ENCODE results near the gene FGFBP1. TPM values are rescaled to one million over a fixed set of nuclear protein-coding genes. Genes with fewer than 3 reads are reported as not detected.
A peak's percentile ranks its signal among the peaks of the same experiment; 100 is the strongest.

FGFBP1 gene
- total RNA-seq = 6.9 TPM
- polyA plus RNA-seq (ENCODE audit: insufficient read depth, low read depth, low replicate concordance) = 1.2 TPM
- long read RNA-seq, donor 1 = 0 reads
- long read RNA-seq, donor 2 = 0 reads
- long read RNA-seq, donor 3 = 0 reads
- long read RNA-seq, donor 4 = 0 reads
- long read RNA-seq, donor 5 = 0 reads
- long read RNA-seq, donor 6 = 0 reads
- long read RNA-seq, donor 7, partial matches to known transcripts = 1 of 1 reads
- long read RNA-seq, donor 7, other reads (novel, unspliced or antisense) = 0 of 1 reads
- long read RNA-seq, donor 8 = 0 reads
- long read RNA-seq, donor 9 = 0 reads
- long read RNA-seq, donor 10 = 0 reads

- H3K9ac ChIP-seq (ENCODE audit: low read length in 3 of 3) = no peak within 1 kb of the TSS
- H3K27ac ChIP-seq (ENCODE audit: low read depth in 2 of 2, low read length in 2 of 2) = no peak within 1 kb of the TSS
- TF ChIP-seq CTCF (IDR thresholded peaks at IDR 0.05; ENCODE audit: borderline replicate concordance, extremely low read depth, insufficient read depth) = no peak
- H3K27me3 ChIP-seq (ENCODE audit: control insufficient read depth, insufficient read depth, low read length) = no peaks in the 10 kb centered on the region
- H3K4me3 ChIP-seq (ENCODE audit: low read length in 3 of 3) = no peak within 1 kb of the TSS
- no peaks in the 10 kb centered on the region for H3K36me3 ChIP-seq (ENCODE audit: control insufficient read depth in 2 of 3, insufficient read depth in 3 of 3, low read length in 3 of 3)
- no peaks in the 10 kb centered on the region for H3K4me1 ChIP-seq (ENCODE audit: control insufficient read depth in 2 of 3, insufficient read depth in 2 of 3, low read depth in 1 of 3, low read length in 3 of 3)
- DNase-seq (peak in 2 of 5 donors; percentile 20 to 29), FAIRE-seq (no peak)
- intact Hi-C loops (cut with DNase I) = no loop called here
- H3K9me3 ChIP-seq (ENCODE audit: control insufficient read depth in 2 of 3, insufficient read depth in 1 of 3, low read length in 3 of 3) = no peaks in the 10 kb centered on the region
Observed at GRCh38 chr4:15938640-15939039, at the start of gene FGFBP1. TSS of gene FGFBP1 (minus strand) at chr4:15938740. CDS start at chr4:15936632, 2,108 bp downstream.

- no peak for TF ChIP-seq CTCF (IDR thresholded peaks at IDR 0.05; ENCODE audit: borderline replicate concordance, extremely low read depth, insufficient read depth)
- Histone ChIP-seq H3K36me3 (ENCODE audit: control insufficient read depth in 2 of 3, insufficient read depth in 3 of 3, low read length in 3 of 3) (no peaks in the 10 kb centered on the region), H3K4me1 (ENCODE audit: control insufficient read depth in 2 of 3, insufficient read depth in 2 of 3, low read depth in 1 of 3, low read length in 3 of 3) (no peaks in the 10 kb centered on the region), H3K4me3 (ENCODE audit: low read length in 3 of 3) (no peak overlapping the region), H3K9me3 (ENCODE audit: control insufficient read depth in 2 of 3, insufficient read depth in 1 of 3, low read length in 3 of 3) (no peaks in the 10 kb centered on the region), H3K27me3 (ENCODE audit: control insufficient read depth, insufficient read depth, low read length) (no peaks in the 10 kb centered on the region), H3K27ac (ENCODE audit: low read depth in 2 of 2, low read length in 2 of 2) (no peak overlapping the region), H3K9ac (ENCODE audit: low read length in 3 of 3) (no peak overlapping the region)
- intact Hi-C loops (cut with DNase I) = no loop called here
- FAIRE-seq (no peak), DNase-seq (no peak)
Observed at GRCh38 chr4:15988222-15988621, 49.7 kb upstream of the FGFBP1 start.

- no peaks in the 10 kb centered on the region for H3K4me1 ChIP-seq (ENCODE audit: control insufficient read depth in 2 of 3, insufficient read depth in 2 of 3, low read depth in 1 of 3, low read length in 3 of 3)
- TF ChIP-seq CTCF (IDR thresholded peaks at IDR 0.05; ENCODE audit: borderline replicate concordance, extremely low read depth, insufficient read depth) = no peak
- no peak overlapping the region for H3K27ac ChIP-seq (ENCODE audit: low read depth in 2 of 2, low read length in 2 of 2)
- no peaks in the 10 kb centered on the region for H3K9me3 ChIP-seq (ENCODE audit: control insufficient read depth in 2 of 3, insufficient read depth in 1 of 3, low read length in 3 of 3)
- DNase-seq (no peak), FAIRE-seq (no peak)
- no peaks in the 10 kb centered on the region for H3K36me3 ChIP-seq (ENCODE audit: control insufficient read depth in 2 of 3, insufficient read depth in 3 of 3, low read length in 3 of 3)
- H3K9ac ChIP-seq (ENCODE audit: low read length in 3 of 3) = no peak overlapping the region
- no peaks in the 10 kb centered on the region for H3K27me3 ChIP-seq (ENCODE audit: control insufficient read depth, insufficient read depth, low read length)
- intact Hi-C loops (cut with DNase I) = no loop called here
- H3K4me3 ChIP-seq (ENCODE audit: low read length in 3 of 3) = no peak overlapping the region
Observed at GRCh38 chr4:15986907-15987306, 48.4 kb upstream of the FGFBP1 start.

All from kidney (tissue), 22 donors.